B cell (primary cell): ENCODE results near the gene AFAP1L1. TPM values are rescaled to one million over a fixed set of nuclear protein-coding genes. Genes with fewer than 3 reads are reported as not detected.

Source experiments
- ATAC-seq: fragments of 200-7000 bp; cut with Tn5 transposase; one replicate; pipeline ENCODE4 v1.10.0; 2021; ENCODE audit warnings: low read depth, mild to moderate bottlenecking, moderate number of reproducible peaks, moderate library complexity
- CTCF ChIA-PET: fragments of 350-600 bp; sonication (Branson Sonifier 250); formaldehyde crosslinking; loops from one replicate; lab custom pipeline; 2021; ENCODE audit warnings: antibody characterized with exemption, inconsistent platforms; lab: Charles Lee
- POLR2A ChIA-PET: fragments of 350-600 bp; sonication (Branson Sonifier 250); formaldehyde crosslinking; loops from one replicate; lab custom pipeline; 2021; ENCODE audit warnings: antibody characterized with exemption; lab: Charles Lee
- DNase-seq: peaks from one replicate; pipeline ENCODE4 v3.0.0; 2013
- H2AFZ ChIP-seq: 2 replicates; pipeline ENCODE4 v1.6.1; 2012; ENCODE audit warnings: mild to moderate bottlenecking, low read depth, low read length; ENCODE audit not compliant: insufficient read depth, poor library complexity, severe bottlenecking
- H3K27ac ChIP-seq, 2 donors: 1 replicate in 1 of 2; 2 replicates in 1 of 2; pipeline ENCODE4 v1.5.1; 2012 to 2013; ENCODE audit warnings: low read length in 2 of 2, mild to moderate bottlenecking in 2 of 2, moderate library complexity in 1 of 2
- H3K27me3 ChIP-seq, 4 experiments: fragments of 200-600 bp in 1 of 4; sonication (generic) in 1 of 4; replicated peaks in 1 of 4; 1 replicate in 2 of 4; 2 replicates in 2 of 4; pipeline versions ENCODE4 v1.6.1 to v1.7.0; 2013 to 2016; ENCODE audit warnings: low read length in 3 of 4, mild to moderate bottlenecking in 2 of 4, mixed read lengths in 1 of 4, moderate library complexity in 1 of 4; ENCODE audit not compliant: insufficient read depth in 4 of 4, control insufficient read depth in 3 of 4; ENCODE audit errors: control extremely low read depth in 1 of 4
- H3K36me3 ChIP-seq, 2 experiments: replicated peaks in 1 of 2; 1 replicate in 1 of 2; 2 replicates in 1 of 2; pipeline versions ENCODE4 v1.6.1 to v1.7.1; 2013; ENCODE audit warnings: low read length in 1 of 2; ENCODE audit not compliant: insufficient read depth in 2 of 2, control insufficient read depth in 1 of 2; ENCODE audit errors: control extremely low read depth in 1 of 2, extremely low read depth in 1 of 2
- H3K4me1 ChIP-seq, 2 donors: fragments of 200-600 bp in 1 of 2; sonication (generic) in 1 of 2; 1 replicate in 1 of 2; 2 replicates in 1 of 2; pipeline versions ENCODE4 v1.5.1 to v1.6.1; 2013 to 2017; ENCODE audit warnings: low read length in 2 of 2; ENCODE audit not compliant: control insufficient read depth in 2 of 2, insufficient read depth in 2 of 2
- H3K4me2 ChIP-seq: replicated peaks from 2 replicates; pipeline ENCODE3; 2012; ENCODE audit warnings: mild to moderate bottlenecking, low read depth, low read length; ENCODE audit not compliant: poor library complexity, severe bottlenecking
- H3K4me3 ChIP-seq, 5 experiments: fragments of 200-600 bp in 1 of 5; sonication (generic) in 1 of 5; 1 replicate in 3 of 5; 2 replicates in 2 of 5; pipeline versions ENCODE4 v1.5.1 to v1.7.0; 2011 to 2016; ENCODE audit warnings: low read length in 4 of 5, mild to moderate bottlenecking in 4 of 5, low read depth in 2 of 5, control low read depth in 1 of 5, moderate library complexity in 1 of 5; ENCODE audit not compliant: insufficient read depth in 1 of 5; ENCODE audit errors: control extremely low read depth in 1 of 5, extremely low read depth in 1 of 5
- H3K79me2 ChIP-seq: fragments of 200-600 bp; sonication (generic); one replicate; pipeline ENCODE4 v1.6.0; 2016; ENCODE audit warnings: low read length; ENCODE audit not compliant: control insufficient read depth, insufficient read depth
- H3K9ac ChIP-seq: fragments of 200-600 bp; sonication (generic); 2 replicates; pipeline ENCODE4 v1.6.1; 2017; ENCODE audit warnings: mild to moderate bottlenecking, low read length, moderate library complexity
- H3K9me3 ChIP-seq, 3 donors: one replicate each; pipeline versions ENCODE4 v1.6.1 to v1.7.1; 2013; ENCODE audit warnings: low read length in 2 of 3; ENCODE audit not compliant: control insufficient read depth in 2 of 3, insufficient read depth in 1 of 3; ENCODE audit errors: control extremely low read depth in 1 of 3
- H4K20me1 ChIP-seq: 2 replicates; pipeline ENCODE4 v1.6.0; 2012; ENCODE audit warnings: mild to moderate bottlenecking, low read length; ENCODE audit not compliant: insufficient read depth, control insufficient read depth, poor library complexity, severe bottlenecking
- H3K27ac Mint-ChIP-seq: one replicate; pipeline ENCODE4 v1.8.0; 2021; ENCODE audit warnings: mixed read lengths
- H3K27me3 Mint-ChIP-seq: one replicate; pipeline ENCODE4 v1.8.0; 2021; ENCODE audit warnings: mixed read lengths
- H3K4me1 Mint-ChIP-seq: one replicate; pipeline ENCODE4 v1.8.0; 2021; ENCODE audit warnings: mixed read lengths
- H3K4me3 Mint-ChIP-seq: one replicate; pipeline ENCODE4 v1.8.0; 2021; ENCODE audit warnings: mixed read lengths
- H3K9me3 Mint-ChIP-seq: one replicate; pipeline ENCODE4 v1.8.0; 2022; ENCODE audit warnings: mixed read lengths; ENCODE audit not compliant: insufficient read depth
- CTCF ChIP-seq: fragments of 200-600 bp; IDR thresholded peaks from one replicate; pipeline ENCODE4 v1.8.0; 2022; ENCODE audit warnings: antibody characterized with exemption, mild to moderate bottlenecking
- EZH2 ChIP-seq: IDR thresholded peaks from 2 replicates; pipeline ENCODE4 v1.6.1; 2012; ENCODE audit warnings: borderline replicate concordance, low read depth, mild to moderate bottlenecking, moderate library complexity, low read length; ENCODE audit not compliant: insufficient read depth, poor library complexity, severe bottlenecking
- WGBS: methylation state at CpG from one replicate; pipeline ENCODE4 v1.1.5; 2013; ENCODE audit warnings: missing lambda C conversion rate; ENCODE audit not compliant: insufficient coverage; 5-methylcytosine and 5-hydroxymethylcytosine counted together
- intact Hi-C: fragments of 100-400 bp; cut with micrococcal nuclease; formaldehyde crosslinking; loops from one replicate; pipeline ENCODE4 v1.10.0; 2022
- polyA plus RNA-seq: library from polyadenylated mRNA; depleted of rRNA; stranded (reverse); fragments of >200 nt; gene quantifications from 2 replicates; pipeline ENCODE4 v1.2.3, GENCODE V29; 2012
- total RNA-seq, 2 donors: library from RNA; stranded (reverse); fragments of 120-200 nt in 1 of 2; gene quantifications; 1 replicate in 1 of 2; 2 replicates in 1 of 2; pipeline versions ENCODE4 v1.2.3 to v1.2.4, GENCODE V29; 2013 to 2022

AFAP1L1 gene
- total and polyA plus RNA-seq, 2 donors (not counting 1 experiment from before 2014, with no cell fraction given), result not detected

- no peak for ATAC-seq
- CTCF ChIA-PET, result interaction anchor here (0.6 to 7.8 kb wide), 6 partner anchors 15 to 217 kb away, joined by 3 to 67 read pairs (median 4); no protein-coding TSS in a partner anchor
- 95% methylated on average over 4 of the region's 5 CpGs for WGBS
These were observed 114.5 kb downstream of the AFAP1L1 start for GRCh38 chr5:149386166-149386565.

More at GRCh38 chr5:149386166-149386565, 114.5 kb downstream of the AFAP1L1 start:
- Histone ChIP-seq H3K79me2 (no peaks in the 10 kb centered on the region), H4K20me1 (no peaks in the 10 kb centered on the region), H3K9ac (no peak overlapping the region), H3K4me1 (peaks cover 0 to 5% of the 10 kb centered on the region in 2 donors), H3K36me3 (no peaks in the 10 kb centered on the region), H2AFZ (no peak overlapping the region), H3K4me3 (no peak overlapping the region), H3K27me3 (no peaks in the 10 kb centered on the region), H3K4me2 (no peak overlapping the region), H3K9me3 (no peaks in the 10 kb centered on the region), H3K27ac (no peak overlapping the region)
- DNase-seq, result no peak
- intact Hi-C loops, result no loop called here
- POLR2A ChIA-PET, result no interaction called here
- Mint-ChIP-seq H3K4me3 (no peak overlapping the region), H3K27ac (no peak overlapping the region), H3K4me1 (peaks cover 2% of the 10 kb centered on the region), H3K9me3 (no peaks in the 10 kb centered on the region), H3K27me3 (peaks cover 8% of the 10 kb centered on the region)
- TF ChIP-seq EZH2, result no peak
- no peak for TF ChIP-seq CTCF
